CD4-positive, alpha-beta memory T cell (primary cell): ENCODE data around the gene HNMT. TPM values are rescaled to one million over a fixed set of nuclear protein-coding genes. Genes with fewer than 3 reads are reported as not detected.

Experiments used
- CTCF ChIA-PET: fragments of 350-600 bp; sonication (Branson Sonifier 250); formaldehyde crosslinking; loops from one replicate; lab custom pipeline; 2021; ENCODE audit warnings: inconsistent platforms; ENCODE audit not compliant: partially characterized antibody; lab: Charles Lee
- POLR2A ChIA-PET: fragments of 350-600 bp; sonication (Branson Sonifier 250); formaldehyde crosslinking; loops from one replicate; lab custom pipeline; 2021; ENCODE audit not compliant: partially characterized antibody; lab: Charles Lee
- DNase-seq, 5 donors: peaks; one replicate each; pipeline versions ENCODE4 v3.0.0 to v3.0.0-alpha.2; 2020 to 2022; ENCODE audit warnings: mixed read lengths in 1 of 5
- H3K27ac ChIP-seq: one replicate; pipeline ENCODE4 v1.7.0; 2013; ENCODE audit warnings: low read depth, low read length
- H3K27me3 ChIP-seq: 2 replicates; pipeline ENCODE4 v1.7.0; 2013; ENCODE audit warnings: mild to moderate bottlenecking, low read length, moderate library complexity; ENCODE audit not compliant: insufficient read depth
- H3K36me3 ChIP-seq: 2 replicates; pipeline ENCODE4 v1.7.0; 2013; ENCODE audit warnings: mild to moderate bottlenecking, low read length, moderate library complexity; ENCODE audit not compliant: insufficient read depth
- H3K4me1 ChIP-seq: 2 replicates; pipeline ENCODE4 v1.7.0; 2013; ENCODE audit warnings: mild to moderate bottlenecking, low read length, moderate library complexity; ENCODE audit not compliant: insufficient read depth
- H3K4me3 ChIP-seq, 2 donors: one replicate each; pipeline ENCODE4 v1.7.0; 2013; ENCODE audit warnings: low read length in 2 of 2, mild to moderate bottlenecking in 1 of 2
- H3K9me3 ChIP-seq, 2 donors: one replicate each; pipeline ENCODE4 v1.7.0; 2013; ENCODE audit warnings: low read length in 2 of 2, control low read depth in 1 of 2; ENCODE audit not compliant: control insufficient read depth in 1 of 2
- H3K27ac Mint-ChIP-seq, 7 donors: one replicate each; pipeline ENCODE4 v1.8.0; 2020 to 2021; ENCODE audit warnings: mixed read lengths in 7 of 7, mild to moderate bottlenecking in 6 of 7, inconsistent platforms in 3 of 7, moderate library complexity in 3 of 7
- H3K27me3 Mint-ChIP-seq, 2 donors: one replicate each; pipeline ENCODE4 v1.8.0; 2020 to 2021; ENCODE audit warnings: mixed read lengths in 2 of 2
- H3K36me3 Mint-ChIP-seq, 2 donors: one replicate each; pipeline ENCODE4 v1.8.0; 2020 to 2021; ENCODE audit warnings: mixed read lengths in 2 of 2, inconsistent platforms in 1 of 2, mild to moderate bottlenecking in 1 of 2
- H3K4me1 Mint-ChIP-seq, 4 donors: one replicate each; pipeline ENCODE4 v1.8.0; 2020 to 2021; ENCODE audit warnings: mixed read lengths in 4 of 4, mild to moderate bottlenecking in 1 of 4
- H3K4me3 Mint-ChIP-seq, 8 donors: one replicate each; pipeline ENCODE4 v1.8.0; 2020 to 2021; ENCODE audit warnings: mixed read lengths in 8 of 8, mild to moderate bottlenecking in 7 of 8, moderate library complexity in 6 of 8, inconsistent platforms in 3 of 8
- H3K9me3 Mint-ChIP-seq, 8 donors: one replicate each; pipeline ENCODE4 v1.8.0; 2020 to 2021; ENCODE audit warnings: mixed read lengths in 8 of 8, mild to moderate bottlenecking in 5 of 8, inconsistent platforms in 3 of 8, moderate library complexity in 1 of 8
- intact Hi-C: fragments of 100-400 bp; cut with micrococcal nuclease; formaldehyde crosslinking; loops from one replicate; pipeline ENCODE4 v1.15.1; 2023
- polyA plus RNA-seq, 2 donors: library from polyadenylated mRNA; unstranded; fragments of 300-500 nt; fragmentation: Illumina TruSeq; gene quantifications; one replicate each; pipeline ENCODE4 v1.2.3, GENCODE V29; 2021
- total RNA-seq, 2 experiments: library from RNA; stranded (reverse); gene quantifications; one replicate each; pipeline ENCODE4 v1.2.3, GENCODE V29; 2021

The HNMT gene
- total and polyA plus RNA-seq, 4 experiments from 2014 or later, result 0.32 to 1.1 TPM; not detected in 2

DNA sequence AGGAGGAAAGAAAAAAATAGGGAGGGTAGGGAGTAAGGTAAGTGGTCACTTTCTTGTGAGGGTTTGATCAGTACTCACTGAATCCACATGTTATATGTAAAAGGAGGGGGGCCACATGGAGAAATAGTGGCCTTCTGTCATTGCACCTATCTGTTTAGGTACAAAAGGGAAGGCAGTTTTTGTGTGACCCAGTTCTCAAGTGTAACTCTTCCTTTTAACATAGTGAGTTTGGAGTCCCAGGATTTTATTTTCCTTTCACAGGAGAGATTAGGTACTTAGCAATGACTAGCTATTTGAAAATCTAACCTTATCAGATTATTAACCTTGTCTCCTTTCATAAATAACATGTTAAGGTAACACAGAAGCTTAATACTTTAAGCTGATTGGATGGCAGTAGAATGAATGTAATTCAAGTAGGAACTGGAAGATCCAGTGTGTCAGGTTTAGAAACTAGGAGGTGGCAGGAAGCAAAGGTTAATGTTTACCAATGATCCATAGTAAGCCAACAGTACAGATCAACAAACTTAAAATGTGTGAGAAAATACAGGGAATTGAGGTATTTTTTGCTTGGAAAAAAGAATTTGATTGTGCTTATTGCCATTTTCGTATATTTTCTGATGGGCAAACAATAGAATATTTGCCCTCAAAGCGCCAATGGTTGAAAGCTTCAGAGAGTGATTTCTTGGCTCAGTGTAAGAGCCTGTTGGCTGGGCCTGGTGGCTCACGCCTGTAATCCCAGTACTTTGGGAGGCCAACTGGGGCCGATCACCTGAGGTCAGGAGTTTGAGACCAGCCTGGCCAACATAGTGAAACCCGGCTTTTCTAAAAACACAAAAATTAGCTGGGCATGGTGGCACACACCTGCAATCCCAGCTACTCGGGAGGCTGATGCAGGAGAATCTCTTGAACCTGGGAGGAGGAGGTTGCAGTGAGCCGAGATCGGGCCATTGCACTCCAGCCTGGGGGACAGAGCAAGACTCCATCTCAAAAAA is 11.3 kb downstream of the HNMT start:
- Histone ChIP-seq H3K4me1 (no peaks in the 10 kb centered on the region), H3K36me3 (no peaks in the 10 kb centered on the region), H3K27me3 (no peaks in the 10 kb centered on the region), H3K9me3 (no peaks in the 10 kb centered on the region), H3K4me3 (no peak overlapping the region), H3K27ac (no peak overlapping the region)
- H3K27ac Mint-ChIP-seq, result no peak overlapping the region
- no peak overlapping the region for H3K4me3 Mint-ChIP-seq
- CTCF ChIA-PET, result no interaction called here
- no peak for DNase-seq
- POLR2A ChIA-PET, result no interaction called here
- H3K36me3 Mint-ChIP-seq, result no peaks in the 10 kb centered on the region
- H3K27me3 Mint-ChIP-seq, result peaks cover 1% of the 10 kb centered on the region in 2 donors
- intact Hi-C loops, result no loop called here
- peaks cover 0 to 2% (median 0%) of the 10 kb centered on the region in 8 donors for H3K9me3 Mint-ChIP-seq
- no peaks in the 10 kb centered on the region for H3K4me1 Mint-ChIP-seq

- peaks cover 0 to 2% (median 0%) of the 10 kb centered on the region in 8 donors for H3K9me3 Mint-ChIP-seq
- Histone ChIP-seq H3K36me3 (no peaks in the 10 kb centered on the region), H3K4me3 (no peak overlapping the region), H3K9me3 (no peaks in the 10 kb centered on the region), H3K4me1 (no peaks in the 10 kb centered on the region), H3K27me3 (no peaks in the 10 kb centered on the region), H3K27ac (no peak overlapping the region)
- no peak for DNase-seq
- ChIA-PET POLR2A (no interaction called here), CTCF (no interaction called here)
- H3K4me3 Mint-ChIP-seq, result no peak overlapping the region
- no peak overlapping the region for H3K27ac Mint-ChIP-seq
- intact Hi-C loops, result no loop called here
- H3K4me1 Mint-ChIP-seq, result no peaks in the 10 kb centered on the region
- H3K36me3 Mint-ChIP-seq, result no peaks in the 10 kb centered on the region
- H3K27me3 Mint-ChIP-seq, result peaks cover 1% of the 10 kb centered on the region in 2 donors
Observed at GRCh38 chr2:137976274-137976673, 12.0 kb downstream of the HNMT start.

- no peaks in the 10 kb centered on the region for H3K36me3 ChIP-seq
- H3K4me3 ChIP-seq, result no peak overlapping the region
- Mint-ChIP-seq H3K4me1 (no peaks in the 10 kb centered on the region), H3K9me3 (peaks cover 0 to 2% (median 0%) of the 10 kb centered on the region in 8 donors), H3K27me3 (peaks cover 1% of the 10 kb centered on the region in 2 donors), H3K36me3 (no peaks in the 10 kb centered on the region), H3K27ac (no peak overlapping the region), H3K4me3 (no peak overlapping the region)
- H3K9me3 ChIP-seq, result no peaks in the 10 kb centered on the region
- H3K4me1 ChIP-seq, result no peaks in the 10 kb centered on the region
- CTCF ChIA-PET, result no interaction called here
- POLR2A ChIA-PET, result no interaction called here
- H3K27ac ChIP-seq, result no peak overlapping the region
- no peak for DNase-seq
- H3K27me3 ChIP-seq, result no peaks in the 10 kb centered on the region
- intact Hi-C loops, result no loop called here
Observed at GRCh38 chr2:137977790-137978189, 13.5 kb downstream of the HNMT start.

- Histone ChIP-seq H3K4me1 (no peaks in the 10 kb centered on the region), H3K9me3 (no peaks in the 10 kb centered on the region), H3K27ac (no peak overlapping the region), H3K27me3 (no peaks in the 10 kb centered on the region), H3K4me3 (no peak overlapping the region), H3K36me3 (no peaks in the 10 kb centered on the region)
- H3K4me3 Mint-ChIP-seq, result no peak overlapping the region
- H3K9me3 Mint-ChIP-seq, result peaks cover 0 to 3% (median 0%) of the 10 kb centered on the region in 8 donors
- intact Hi-C loops, result no loop called here
- H3K27ac Mint-ChIP-seq, result no peak overlapping the region
- H3K27me3 Mint-ChIP-seq, result peaks cover 1% of the 10 kb centered on the region in 2 donors
- ChIA-PET POLR2A (no interaction called here), CTCF (no interaction called here)
- H3K36me3 Mint-ChIP-seq, result no peaks in the 10 kb centered on the region
- H3K4me1 Mint-ChIP-seq, result no peaks in the 10 kb centered on the region
- DNase-seq, result no peak
Observed at GRCh38 chr2:137980459-137980858, 16.2 kb downstream of the HNMT start.

GRCh38 chr2:137981112-137981656 is 16.9 kb downstream of the HNMT start:
- Mint-ChIP-seq H3K27ac (no peak overlapping the region), H3K9me3 (peaks cover 0 to 3% (median 0%) of the 10 kb centered on the region in 8 donors), H3K36me3 (no peaks in the 10 kb centered on the region), H3K4me1 (no peaks in the 10 kb centered on the region), H3K4me3 (no peak overlapping the region), H3K27me3 (no peaks in the 10 kb centered on the region)
- H3K27ac ChIP-seq, result no peak overlapping the region
- POLR2A ChIA-PET, result no interaction called here
- H3K36me3 ChIP-seq, result no peaks in the 10 kb centered on the region
- no peak overlapping the region for H3K4me3 ChIP-seq
- intact Hi-C loops, result no loop called here
- no peaks in the 10 kb centered on the region for H3K27me3 ChIP-seq
- no peak for DNase-seq
- no peaks in the 10 kb centered on the region for H3K9me3 ChIP-seq
- no peaks in the 10 kb centered on the region for H3K4me1 ChIP-seq
- CTCF ChIA-PET, result no interaction called here

- intact Hi-C loops, result no loop called here
- peaks cover 0 to 3% (median 0%) of the 10 kb centered on the region in 8 donors for H3K9me3 Mint-ChIP-seq
- no peaks in the 10 kb centered on the region for H3K4me1 Mint-ChIP-seq
- Histone ChIP-seq H3K9me3 (no peaks in the 10 kb centered on the region), H3K27ac (no peak overlapping the region), H3K4me3 (no peak overlapping the region), H3K36me3 (no peaks in the 10 kb centered on the region), H3K27me3 (no peaks in the 10 kb centered on the region), H3K4me1 (no peaks in the 10 kb centered on the region)
- H3K27me3 Mint-ChIP-seq, result no peaks in the 10 kb centered on the region
- ChIA-PET POLR2A (no interaction called here), CTCF (no interaction called here)
- H3K27ac Mint-ChIP-seq, result no peak overlapping the region
- DNase-seq, result no peak
- H3K36me3 Mint-ChIP-seq, result no peaks in the 10 kb centered on the region
- no peak overlapping the region for H3K4me3 Mint-ChIP-seq
Observed at GRCh38 chr2:137983581-137983980, 19.3 kb downstream of the HNMT start.

DNA sequence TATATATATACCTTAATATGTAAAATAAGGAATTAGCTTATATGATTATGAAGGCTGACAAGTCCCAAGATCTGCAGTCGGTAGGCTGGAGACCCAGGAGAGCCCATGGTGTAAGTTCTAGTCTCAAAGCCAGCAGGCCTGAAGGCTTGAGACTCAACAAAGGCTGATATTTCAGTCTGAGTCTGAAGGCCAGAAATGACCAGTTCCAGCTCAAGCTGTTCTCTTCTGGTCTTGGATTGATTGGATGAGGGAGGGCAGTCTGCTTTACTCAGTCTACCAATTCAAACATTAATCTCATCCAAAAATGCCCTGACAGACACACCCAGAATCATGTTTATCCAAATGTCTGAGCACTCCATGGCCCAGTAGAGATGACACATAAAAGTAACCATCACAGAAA is 22.0 kb downstream of the HNMT start:
- Histone ChIP-seq H3K36me3 (no peaks in the 10 kb centered on the region), H3K9me3 (no peaks in the 10 kb centered on the region), H3K27me3 (no peaks in the 10 kb centered on the region), H3K4me3 (no peak overlapping the region), H3K4me1 (no peaks in the 10 kb centered on the region), H3K27ac (no peak overlapping the region)
- Mint-ChIP-seq H3K27ac (no peak overlapping the region), H3K4me1 (no peaks in the 10 kb centered on the region), H3K4me3 (no peak overlapping the region), H3K9me3 (peaks cover 0 to 3% (median 0%) of the 10 kb centered on the region in 8 donors), H3K36me3 (no peaks in the 10 kb centered on the region), H3K27me3 (no peaks in the 10 kb centered on the region)
- CTCF ChIA-PET, result no interaction called here
- no peak for DNase-seq
- POLR2A ChIA-PET, result no interaction called here
- intact Hi-C loops, result no loop called here
